IMR-90 (cell line): ENCODE results near the gene PODXL. TPM values are rescaled to one million over a fixed set of nuclear protein-coding genes. Genes with fewer than 3 reads are reported as not detected.

Experiments used
- ATAC-seq: fragments of 200-7000 bp; cut with Tn5 transposase; 2 replicates; pipeline ENCODE4 v1.9.1; 2020; ENCODE audit warnings: low read depth, mild to moderate bottlenecking, moderate library complexity
- BruUV-seq: library from RNA; stranded (reverse); fragments of 400-500 nt; replicated peaks from 2 replicates; lab custom pipeline; 2021; lab: Mats Ljungman, UMichigan
- CTCF ChIA-PET: fragments of 300-600 bp; formaldehyde crosslinking; extraction: SDS; loops from one replicate; lab custom pipeline; 2021; ENCODE audit warnings: antibody characterized with exemption; lab: Yijun Ruan, JAX
- POLR2A ChIA-PET: fragments of 300-600 bp; sonication (Branson Sonifier 250); formaldehyde crosslinking; loops from one replicate; lab custom pipeline; 2022; ENCODE audit warnings: antibody characterized with exemption; ENCODE audit not compliant: unreplicated experiment; lab: Charles Lee
- DNase-seq: peaks from one replicate; pipeline ENCODE4 v3.0.0; 2013
- H2AFZ ChIP-seq: replicated peaks from 2 replicates; pipeline ENCODE3; 2013; ENCODE audit warnings: low read length, mild to moderate bottlenecking; ENCODE audit not compliant: poor library complexity
- H2AK5ac ChIP-seq: 2 replicates; pipeline ENCODE4 v1.6.1; 2013; ENCODE audit warnings: low read depth, low read length, inconsistent platforms
- H2AK9ac ChIP-seq: replicated peaks from 2 replicates; pipeline ENCODE3; 2013; ENCODE audit warnings: mild to moderate bottlenecking, low read depth, low read length, moderate library complexity; ENCODE audit not compliant: poor library complexity
- H2BK120ac ChIP-seq: 2 replicates; pipeline ENCODE4 v1.6.1; 2013; ENCODE audit warnings: low read depth, low read length, inconsistent platforms
- H2BK15ac ChIP-seq: 3 replicates; pipeline ENCODE4 v1.6.1; 2013; ENCODE audit warnings: low read depth, low read length, inconsistent platforms
- H2BK20ac ChIP-seq: 2 replicates; pipeline ENCODE4 v1.6.1; 2013; ENCODE audit warnings: low read depth, mild to moderate bottlenecking, inconsistent platforms, low read length, moderate library complexity
- H2BK5ac ChIP-seq: 2 replicates; pipeline ENCODE4 v1.6.1; 2013; ENCODE audit warnings: mild to moderate bottlenecking, low read depth, low read length, inconsistent platforms; ENCODE audit not compliant: poor library complexity, severe bottlenecking
- H3K14ac ChIP-seq: replicated peaks from 2 replicates; pipeline ENCODE4 v1.6.1; 2013; ENCODE audit warnings: low read depth, low read length, inconsistent platforms
- H3K18ac ChIP-seq: 2 replicates; pipeline ENCODE4 v1.6.1; 2013; ENCODE audit warnings: low read depth, low read length, control low read depth
- H3K23ac ChIP-seq: 2 replicates; pipeline ENCODE4 v1.6.1; 2013; ENCODE audit warnings: low read depth, low read length, inconsistent platforms
- H3K27ac ChIP-seq: 2 replicates; pipeline ENCODE4 v1.5.1; 2013; ENCODE audit warnings: mild to moderate bottlenecking, control low read depth, low read length; ENCODE audit not compliant: insufficient read depth
- H3K27me3 ChIP-seq: 2 replicates; pipeline ENCODE4 v1.6.1; 2013; ENCODE audit warnings: low read length; ENCODE audit not compliant: control insufficient read depth, insufficient read depth
- H3K36me3 ChIP-seq: 2 replicates; pipeline ENCODE4 v1.6.1; 2013; ENCODE audit warnings: low read length, mixed read lengths; ENCODE audit not compliant: control insufficient read depth, insufficient read depth
- H3K4ac ChIP-seq: 2 replicates; pipeline ENCODE4 v1.6.1; 2013; ENCODE audit warnings: low read depth, low read length, inconsistent platforms
- H3K4me1 ChIP-seq: 2 replicates; pipeline ENCODE4 v1.6.1; 2013; ENCODE audit warnings: low read length, mixed read lengths; ENCODE audit not compliant: control insufficient read depth, insufficient read depth
- H3K4me2 ChIP-seq: 2 replicates; pipeline ENCODE4 v1.6.1; 2013; ENCODE audit warnings: low read depth, mild to moderate bottlenecking, control low read depth, low read length, moderate library complexity
- H3K4me3 ChIP-seq: 2 replicates; pipeline ENCODE4 v1.5.1; 2013; ENCODE audit warnings: low read depth, mild to moderate bottlenecking, control low read depth, low read length, moderate library complexity; ENCODE audit not compliant: insufficient read depth
- H3K56ac ChIP-seq: 2 replicates; pipeline ENCODE4 v1.6.1; 2013; ENCODE audit warnings: low read length, inconsistent platforms; ENCODE audit not compliant: insufficient read depth; ENCODE audit errors: extremely low read depth
- H3K79me1 ChIP-seq, 2 experiments: 2 replicates each; pipeline ENCODE4 v1.6.1; 2013; ENCODE audit warnings: low read length in 2 of 2, inconsistent platforms in 1 of 2, low read depth in 1 of 2
- H3K9ac ChIP-seq: 2 replicates; pipeline ENCODE4 v1.6.1; 2013; ENCODE audit warnings: low read depth, low read length, control low read depth
- H3K9me1 ChIP-seq: 2 replicates; pipeline ENCODE4 v1.6.1; 2013; ENCODE audit warnings: low read length, inconsistent platforms; ENCODE audit not compliant: insufficient read depth
- H3K9me3 ChIP-seq: 2 replicates; pipeline ENCODE4 v1.6.1; 2013; ENCODE audit warnings: low read length; ENCODE audit not compliant: control insufficient read depth, insufficient read depth
- H4K20me1 ChIP-seq: 2 replicates; pipeline ENCODE4 v1.6.1; 2013; ENCODE audit warnings: low read length, inconsistent platforms; ENCODE audit not compliant: insufficient read depth
- H4K5ac ChIP-seq: 2 replicates; pipeline ENCODE4 v1.6.1; 2013; ENCODE audit warnings: mild to moderate bottlenecking, low read depth, low read length, control low read depth
- H4K8ac ChIP-seq, 2 experiments: 2 replicates each; pipeline ENCODE4 v1.6.1; 2013; ENCODE audit warnings: low read depth in 2 of 2, low read length in 2 of 2, control low read depth in 1 of 2, inconsistent platforms in 1 of 2
- H4K91ac ChIP-seq: 2 replicates; pipeline ENCODE4 v1.6.1; 2013; ENCODE audit warnings: low read depth, low read length, inconsistent platforms; ENCODE audit not compliant: insufficient read depth
- BHLHE40 ChIP-seq: fragments of 150-350 bp; IDR thresholded peaks from 2 replicates; pipeline ENCODE4 v1.6.1; 2016; ENCODE audit warnings: mild to moderate bottlenecking, low read depth, low read length
- CHD1 ChIP-seq: IDR thresholded peaks from 2 replicates; pipeline ENCODE4 v1.6.1; 2012; ENCODE audit warnings: low read depth, low read length, improper control_type of control experiment
- ELK1 ChIP-seq: fragments of 150-350 bp; IDR thresholded peaks from 2 replicates; pipeline ENCODE4 v1.6.1; 2016; ENCODE audit warnings: low read depth, mild to moderate bottlenecking, low read length, moderate library complexity, borderline replicate concordance
- WGBS, 2 experiments: methylation state at CpG; one replicate each; pipeline versions ENCODE4 v1.1.5 to v1.1.7; 2013; ENCODE audit warnings: missing lambda C conversion rate in 2 of 2; ENCODE audit not compliant: insufficient read length in 1 of 2; ENCODE audit errors: extremely low coverage in 2 of 2; 5-methylcytosine and 5-hydroxymethylcytosine counted together
- dilution Hi-C: fragments of 300-500 bp; cut with HindIII; formaldehyde crosslinking; loops from one replicate; pipeline ENCODE4 v1.14.3; 2018; ENCODE audit warnings: low sequenced_read_pairs; ENCODE audit not compliant: unreplicated experiment
- in situ Hi-C: fragments of 300-500 bp; cut with MboI; formaldehyde crosslinking; loops from 3 replicates; pipeline ENCODE4 v1.14.3; 2019; ENCODE audit warnings: low sequenced_read_pairs, inconsistent platforms, mixed read lengths
- intact Hi-C: fragments of 100-400 bp; cut with micrococcal nuclease; formaldehyde crosslinking; loops from 2 replicates; pipeline ENCODE4 v1.10.0; 2022
- polyA plus RNA-seq, 3 experiments: library from polyadenylated mRNA; depleted of rRNA; stranded (reverse); fragments of >200 nt; gene quantifications; 2 replicates each; pipeline ENCODE4 v1.2.3, GENCODE V29; 2012; ENCODE audit warnings: low replicate concordance in 1 of 3
- total RNA-seq: library from RNA; depleted of rRNA; stranded (reverse); fragments of >200 nt; gene quantifications from 2 replicates; pipeline ENCODE4 v1.2.3, GENCODE V29; 2012
- TF ChIP-seq, protein P1 (sequence below): conservative IDR thresholded peaks from 2 replicates; pipeline ENCODE4 v1.5.1; 2012; ENCODE audit warnings: mild to moderate bottlenecking, low read depth, low read length, improper control_type of control experiment

The PODXL gene
- total and polyA plus RNA-seq, 2 of the 4 experiments (the other 2 are of a cell fraction): 1.3 to 3.8 TPM

DNA sequence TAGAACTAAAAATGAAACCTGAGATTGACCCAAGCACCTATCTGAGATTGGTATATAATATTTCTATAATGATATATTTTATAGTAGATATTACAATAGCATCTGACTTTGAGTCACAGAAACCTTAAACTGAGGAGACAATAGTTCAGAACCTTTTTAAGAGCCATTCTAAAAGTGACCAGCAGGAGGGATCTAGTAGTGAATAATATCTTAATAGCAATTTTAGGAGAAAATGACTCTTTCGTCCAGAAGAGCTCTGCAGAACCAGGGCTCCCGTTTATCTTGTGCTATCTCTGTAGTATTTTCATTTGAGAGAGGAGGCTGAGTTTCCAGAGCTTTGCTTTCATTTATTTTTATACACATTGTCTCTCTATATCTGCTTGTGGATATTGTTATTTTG lies 68.1 kb downstream of the PODXL start:
- Histone ChIP-seq H3K14ac (no peak overlapping the region), H3K9me1 (peaks cover 3% of the 10 kb centered on the region; the same call in 1 of the 2 replicates), H3K4me2 (no peak overlapping the region), H3K4me3 (no peak overlapping the region), H2BK15ac (no peak overlapping the region), H3K9me3 (no peaks in the 10 kb centered on the region), H3K79me1 (peaks cover 0 to 8% of the 10 kb centered on the region in 2 experiments; a peak in 3 of 4 replicates), H3K4me1 (no peaks in the 10 kb centered on the region), H3K36me3 (peaks cover 10% of the 10 kb centered on the region), H2BK120ac (no peak overlapping the region), H3K23ac (no peak overlapping the region), H3K56ac (no peak overlapping the region), H4K20me1 (no peaks in the 10 kb centered on the region), H2AK5ac (no peak overlapping the region), H2AK9ac (no peak overlapping the region), H3K27ac (no peak overlapping the region), H3K4ac (no peak overlapping the region), H3K27me3 (no peaks in the 10 kb centered on the region), H3K18ac (no peak overlapping the region), H2AFZ (no peak overlapping the region), H2BK5ac (no peak overlapping the region), H4K8ac (no peak overlapping the region), H3K9ac (no peak overlapping the region), H2BK20ac (no peak overlapping the region), H4K5ac (no peak overlapping the region), H4K91ac (no peak overlapping the region)
- CTCF ChIA-PET: interaction anchor here (1.1 to 1.5 kb wide), 2 partner anchors 9 to 13 kb away, joined by 3 to 4 read pairs; no protein-coding TSS in a partner anchor
- TF ChIP-seq, protein P1, sequence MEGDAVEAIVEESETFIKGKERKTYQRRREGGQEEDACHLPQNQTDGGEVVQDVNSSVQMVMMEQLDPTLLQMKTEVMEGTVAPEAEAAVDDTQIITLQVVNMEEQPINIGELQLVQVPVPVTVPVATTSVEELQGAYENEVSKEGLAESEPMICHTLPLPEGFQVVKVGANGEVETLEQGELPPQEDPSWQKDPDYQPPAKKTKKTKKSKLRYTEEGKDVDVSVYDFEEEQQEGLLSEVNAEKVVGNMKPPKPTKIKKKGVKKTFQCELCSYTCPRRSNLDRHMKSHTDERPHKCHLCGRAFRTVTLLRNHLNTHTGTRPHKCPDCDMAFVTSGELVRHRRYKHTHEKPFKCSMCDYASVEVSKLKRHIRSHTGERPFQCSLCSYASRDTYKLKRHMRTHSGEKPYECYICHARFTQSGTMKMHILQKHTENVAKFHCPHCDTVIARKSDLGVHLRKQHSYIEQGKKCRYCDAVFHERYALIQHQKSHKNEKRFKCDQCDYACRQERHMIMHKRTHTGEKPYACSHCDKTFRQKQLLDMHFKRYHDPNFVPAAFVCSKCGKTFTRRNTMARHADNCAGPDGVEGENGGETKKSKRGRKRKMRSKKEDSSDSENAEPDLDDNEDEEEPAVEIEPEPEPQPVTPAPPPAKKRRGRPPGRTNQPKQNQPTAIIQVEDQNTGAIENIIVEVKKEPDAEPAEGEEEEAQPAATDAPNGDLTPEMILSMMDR: peak; percentile 25; the same call in 1 of the 2 replicates
- TF ChIP-seq ELK1: no peak
- TF ChIP-seq CHD1: no peak
- no peak for TF ChIP-seq BHLHE40
- in situ Hi-C loops (no loop called here), dilution Hi-C loops (no loop called here), intact Hi-C loops (no loop called here)
- no CpG with 5 or more reads among the region's 2 CpGs for WGBS, 2 experiments
- DNase-seq: no peak
- POLR2A ChIA-PET: no interaction called here
- no peak for ATAC-seq
- BruUV-seq: no TSS peak
